Ovary (tissue), 9 donors: ENCODE measurements around the gene GNRH2. TPM values are rescaled to one million over a fixed set of nuclear protein-coding genes. Genes with fewer than 3 reads are reported as not detected.

ENCODE experiments used
- DNase-seq, 5 donors: peaks; one replicate each; pipeline ENCODE4 v3.0.0-alpha.2; 2019 to 2020
- H3K27ac ChIP-seq, 2 donors: fragments of 200-600 bp; one replicate each; pipeline versions ENCODE4 v1.5.1 to v1.8.0; 2019 to 2022
- H3K27me3 ChIP-seq: fragments of 200-600 bp; one replicate; pipeline ENCODE4 v1.8.0; 2022
- H3K36me3 ChIP-seq: fragments of 200-600 bp; sonication (generic); one replicate; pipeline ENCODE4 v1.5.1; 2019
- H3K4me1 ChIP-seq: one replicate; pipeline ENCODE4 v1.8.1; 2013; ENCODE audit warnings: mild to moderate bottlenecking, moderate library complexity; ENCODE audit not compliant: insufficient read depth
- H3K4me3 ChIP-seq: fragments of 200-600 bp; sonication (generic); one replicate; pipeline ENCODE4 v1.5.1; 2017
- H3K9me3 ChIP-seq, 2 donors: fragments of 200-600 bp in 1 of 2; sonication (generic) in 1 of 2; one replicate each; pipeline versions ENCODE4 v1.5.1 to v1.8.1; 2013 to 2019; ENCODE audit warnings: mild to moderate bottlenecking in 1 of 2, moderate library complexity in 1 of 2
- CTCF ChIP-seq, 3 donors: fragments of 450-650 bp in 2 of 3; fragments of 200-600 bp in 1 of 3; IDR thresholded peaks; one replicate each; pipeline versions ENCODE4 v1.5.1 to v1.8.0; 2016 to 2022; ENCODE audit warnings: antibody characterized with exemption in 3 of 3, mild to moderate bottlenecking in 1 of 3
- EP300 ChIP-seq: sonication (generic); formaldehyde crosslinking; IDR thresholded peaks from one replicate; pipeline ENCODE4 v1.6.1; 2017; ENCODE audit warnings: antibody characterized with exemption
- POLR2A ChIP-seq: fragments of 450-650 bp; IDR thresholded peaks from one replicate; pipeline ENCODE4 v1.6.1; 2017; ENCODE audit warnings: antibody characterized with exemption, mild to moderate bottlenecking, moderate library complexity
- WGBS, 3 donors: extraction: QIAGEN DNeasy Blood & Tissue Kit in 1 of 3; methylation state at CpG; one replicate each; pipeline versions ENCODE4 v1.1.5 to v1.1.7; 2013 to 2017; 5-methylcytosine and 5-hydroxymethylcytosine counted together
- intact Hi-C, 4 donors: fragments of 100-400 bp; cut with DNase I; formaldehyde crosslinking; loops; one replicate each; pipeline versions ENCODE4 v1.11.0 to v1.15.1; 2022 to 2023
- polyA plus RNA-seq, 2 donors: library from polyadenylated mRNA; stranded (reverse); fragments of 200-250 nt in 1 of 2; fragments of 350-450 nt in 1 of 2; fragmentation: Illumina TruSeq in 1 of 2; extraction: RNeasy Lipid Tissue Mini Kit (QIAGEN cat#74804) in 1 of 2; gene quantifications; one replicate each; pipeline ENCODE4 v1.2.3, GENCODE V29; 2013 to 2014
- total RNA-seq, 7 donors: library from RNA; depleted of rRNA in 2 of 7; stranded (reverse); fragments of >200 nt in 2 of 7; fragmentation: NEBNext Ultra II Directional in 3 of 7; extraction: Animal tissue kit (Norgen Biotek cat#: 25700) in 3 of 7; gene quantifications; one replicate each; pipeline versions ENCODE4 v1.1.0 to v1.2.4, GENCODE V29; 2016 to 2023
- donor health status: DM: no; HTN: no; CAD: no; lungs with moderate emphysema.
- donor health status: DM: no; HTN: no; CAD: no.
- donor health status: Bipolar disorder and iron deficiency.
- donor health status: DM: yes; HTN: yes; CAD: no.
- donor health status: DM: no; HTN: no; CAD: no.
- donor health status: DM: yes; HTN: yes; CAD: no.

GNRH2 gene
- total and polyA plus RNA-seq, 9 donors: 0.73 to 2.2 (median 0.97) TPM; not detected in 3

- H3K9me3 ChIP-seq: no peaks in the 10 kb centered on the region
- 87 to 89% (median 88%) methylated on average over 4 of the region's 4 CpGs for WGBS, 3 donors
- no peaks in the 10 kb centered on the region for H3K36me3 ChIP-seq
- TF ChIP-seq POLR2A (no peak), EP300 (no peak), CTCF (IDR thresholded peaks at IDR 0.05) (no peak)
- intact Hi-C loops: no loop called here
- H3K27me3 ChIP-seq: no peaks in the 10 kb centered on the region
- no peak overlapping the region for H3K4me3 ChIP-seq
- peaks cover 13% of the 10 kb centered on the region for H3K4me1 ChIP-seq
- no peak for DNase-seq
- H3K27ac ChIP-seq: no peak overlapping the region
Measured at GRCh38 chr20:3039426-3039825, 4.0 kb upstream of the GNRH2 start.

GRCh38 chr20:3040086-3040485, 3.3 kb upstream of the GNRH2 start:
- TF ChIP-seq EP300 (no peak), CTCF (IDR thresholded peaks at IDR 0.05) (no peak), POLR2A (no peak)
- no peaks in the 10 kb centered on the region for H3K27me3 ChIP-seq
- WGBS, 3 donors: 86 to 93% (median 90%) methylated on average over 8 of the region's 8 CpGs
- no peak for DNase-seq
- no peak overlapping the region for H3K4me3 ChIP-seq
- no peak overlapping the region for H3K27ac ChIP-seq
- intact Hi-C loops: no loop called here
- H3K36me3 ChIP-seq: no peaks in the 10 kb centered on the region
- H3K4me1 ChIP-seq: peaks cover 14% of the 10 kb centered on the region
- H3K9me3 ChIP-seq: no peaks in the 10 kb centered on the region

GRCh38 chr20:3041854-3042409, 1.5 kb upstream of the GNRH2 start:
- Histone ChIP-seq H3K27me3 (no peaks in the 10 kb centered on the region), H3K36me3 (no peaks in the 10 kb centered on the region), H3K4me3 (no peak overlapping the region), H3K4me1 (peaks cover 16% of the 10 kb centered on the region), H3K27ac (peak overlapping the region; percentile 32 to 95), H3K9me3 (no peaks in the 10 kb centered on the region)
- 6 to 21% (median 15%) methylated on average over 10 of the region's 10 CpGs for WGBS, 3 donors
- intact Hi-C loops: no loop called here
- DNase-seq: peak in 3 of 5 donors; percentile 25 to 44 (median 40)
- no peak for TF ChIP-seq CTCF (IDR thresholded peaks at IDR 0.05)
- TF ChIP-seq POLR2A: no peak
- TF ChIP-seq EP300: no peak

GRCh38 chr20:3042625-3043024, 797 bp upstream of the GNRH2 start:
- Histone ChIP-seq H3K9me3 (no peaks in the 10 kb centered on the region), H3K27me3 (no peaks in the 10 kb centered on the region), H3K27ac (peak overlapping the region; percentile 32 to 95), H3K36me3 (no peaks in the 10 kb centered on the region), H3K4me1 (peaks cover 19% of the 10 kb centered on the region), H3K4me3 (no peak overlapping the region)
- DNase-seq: peak; percentile 69 to 83 (median 75)
- TF ChIP-seq CTCF (IDR thresholded peaks at IDR 0.05) (no peak), EP300 (no peak), POLR2A (no peak)
- intact Hi-C loops: no loop called here
- 48 to 55% (median 53%) methylated on average over 5 of the region's 5 CpGs for WGBS, 3 donors
